Type B pancreatic cell (in vitro differentiated cells): Measurements from ENCODE around the gene BNC2. TPM values are rescaled to one million over a fixed set of nuclear protein-coding genes. Genes with fewer than 3 reads are reported as not detected.

ENCODE experiments used
- DNase-seq: peaks from one replicate; pipeline ENCODE4 v3.0.0; 2021; ENCODE audit warnings: mixed read lengths; ENCODE audit not compliant: unreplicated experiment; ENCODE audit errors: extremely low spot score
- H3K27ac Mint-ChIP-seq: 2 replicates; pipeline ENCODE4 v1.8.0; 2021; ENCODE audit warnings: mild to moderate bottlenecking, mixed read lengths
- H3K27me3 Mint-ChIP-seq: 2 replicates; pipeline ENCODE4 v1.8.0; 2021; ENCODE audit warnings: mixed read lengths
- H3K36me3 Mint-ChIP-seq: 2 replicates; pipeline ENCODE4 v1.8.0; 2021; ENCODE audit warnings: mixed read lengths
- H3K4me1 Mint-ChIP-seq: one replicate; pipeline ENCODE4 v1.8.0; 2021; ENCODE audit warnings: mixed read lengths; ENCODE audit not compliant: unreplicated experiment
- H3K4me3 Mint-ChIP-seq: 2 replicates; pipeline ENCODE4 v1.8.0; 2021; ENCODE audit warnings: mild to moderate bottlenecking, mixed read lengths
- H3K9me3 Mint-ChIP-seq: 2 replicates; pipeline ENCODE4 v1.8.0; 2021; ENCODE audit warnings: mixed read lengths
- CTCF ChIP-seq: fragments of 200-600 bp; sonication (generic); conservative IDR thresholded peaks from 2 replicates; pipeline ENCODE4 v1.5.0; 2021; ENCODE audit warnings: antibody characterized with exemption, mild to moderate bottlenecking
- total RNA-seq: library from RNA; stranded (reverse); gene quantifications from 2 replicates; pipeline ENCODE4 v1.2.1, GENCODE V29; 2021; ENCODE audit warnings: low replicate concordance

BNC2 gene
- total RNA-seq, 1 donor from 2014 or later = 80.9 TPM

GRCh38 chr9:16769291-16769690, 101.2 kb downstream of the BNC2 start:
- DNase-seq = no peak
- Mint-ChIP-seq H3K27ac (no peak overlapping the region), H3K4me1 (peaks cover 27% of the 10 kb centered on the region), H3K4me3 (no peak overlapping the region), H3K9me3 (no peaks in the 10 kb centered on the region), H3K36me3 (no peaks in the 10 kb centered on the region), H3K27me3 (no peaks in the 10 kb centered on the region)
- TF ChIP-seq CTCF = no peak

- no peaks in the 10 kb centered on the region for H3K9me3 Mint-ChIP-seq
These were observed 101.7 kb downstream of the BNC2 start for GRCh38 chr9:16768816-16769215.

GRCh38 chr9:16767366-16767765, 103.1 kb downstream of the BNC2 start:
- no peak overlapping the region for H3K27ac Mint-ChIP-seq
- no peak for DNase-seq
- no peaks in the 10 kb centered on the region for H3K9me3 Mint-ChIP-seq
- peaks cover 34% of the 10 kb centered on the region for H3K4me1 Mint-ChIP-seq
- H3K36me3 Mint-ChIP-seq = peaks cover 4% of the 10 kb centered on the region
- H3K4me3 Mint-ChIP-seq = no peak overlapping the region
- TF ChIP-seq CTCF = no peak
- no peaks in the 10 kb centered on the region for H3K27me3 Mint-ChIP-seq

More at GRCh38 chr9:16768816-16769215, 101.7 kb downstream of the BNC2 start:
- Mint-ChIP-seq H3K36me3 (no peaks in the 10 kb centered on the region), H3K4me1 (peaks cover 29% of the 10 kb centered on the region), H3K4me3 (no peak overlapping the region), H3K27ac (no peak overlapping the region), H3K27me3 (no peaks in the 10 kb centered on the region)
- DNase-seq = no peak
- no peak for TF ChIP-seq CTCF

- no peaks in the 10 kb centered on the region for H3K27me3 Mint-ChIP-seq
- H3K27ac Mint-ChIP-seq = no peak overlapping the region
- H3K36me3 Mint-ChIP-seq = peaks cover 4% of the 10 kb centered on the region
- H3K4me3 Mint-ChIP-seq = no peak overlapping the region
- TF ChIP-seq CTCF = no peak
- no peak for DNase-seq
- no peaks in the 10 kb centered on the region for H3K9me3 Mint-ChIP-seq
- peaks cover 31% of the 10 kb centered on the region for H3K4me1 Mint-ChIP-seq
These were observed 106.5 kb downstream of the BNC2 start for GRCh38 chr9:16763946-16764345.

- no peaks in the 10 kb centered on the region for H3K9me3 Mint-ChIP-seq
- no peak for TF ChIP-seq CTCF
- H3K36me3 Mint-ChIP-seq = no peaks in the 10 kb centered on the region
- no peak overlapping the region for H3K4me3 Mint-ChIP-seq
- no peak for DNase-seq
- no peak overlapping the region for H3K27ac Mint-ChIP-seq
- H3K27me3 Mint-ChIP-seq = no peaks in the 10 kb centered on the region
- peaks cover 22% of the 10 kb centered on the region for H3K4me1 Mint-ChIP-seq
These were observed 114.9 kb downstream of the BNC2 start for GRCh38 chr9:16755467-16756160.
